GM12878 (cell line): Measurements from ENCODE around the gene TKFC.
A peak's percentile ranks its signal among the peaks of the same experiment; 100 is the strongest.

Source experiments
- EP300 ChIP-seq, 2 experiments: fragments of 150-350 bp in 1 of 2; IDR thresholded peaks; 2 replicates each; pipeline ENCODE4 v1.6.1; 2011 to 2012; ENCODE audit warnings: low read depth in 2 of 2, low read length in 2 of 2, borderline replicate concordance in 1 of 2, improper control_type of control experiment in 1 of 2, inconsistent platforms in 1 of 2; ENCODE audit not compliant: control insufficient read depth in 1 of 2
- EZH2 ChIP-seq: IDR thresholded peaks from 2 replicates; pipeline ENCODE4 v1.6.1; 2012; ENCODE audit warnings: low read depth, mild to moderate bottlenecking, control low read depth, inconsistent platforms, low read length, borderline replicate concordance; ENCODE audit not compliant: control insufficient read depth
- HDAC2 ChIP-seq: fragments of 200-600 bp; sonication (generic); IDR thresholded peaks from 2 replicates; pipeline ENCODE4 v1.6.1; 2017
- MXI1 ChIP-seq: fragments of 150-350 bp; IDR thresholded peaks from 2 replicates; pipeline ENCODE4 v1.6.1; 2011; ENCODE audit warnings: low read depth, mild to moderate bottlenecking, inconsistent platforms, low read length, improper control_type of control experiment
- NFXL1 ChIP-seq: fragments of 450-650 bp; IDR thresholded peaks from 2 replicates; pipeline ENCODE4 v1.6.1; 2017; ENCODE audit warnings: antibody characterized with exemption, mild to moderate bottlenecking, borderline replicate concordance
- TCF12 ChIP-seq: IDR thresholded peaks from 2 replicates; pipeline ENCODE4 v1.6.1; 2011; ENCODE audit warnings: low read depth, mild to moderate bottlenecking, low read length
- TF ChIP-seq, protein P1 (sequence below): IDR thresholded peaks from 2 replicates; pipeline ENCODE4 v1.6.1; 2012; ENCODE audit warnings: mild to moderate bottlenecking, low read depth, low read length

DNA sequence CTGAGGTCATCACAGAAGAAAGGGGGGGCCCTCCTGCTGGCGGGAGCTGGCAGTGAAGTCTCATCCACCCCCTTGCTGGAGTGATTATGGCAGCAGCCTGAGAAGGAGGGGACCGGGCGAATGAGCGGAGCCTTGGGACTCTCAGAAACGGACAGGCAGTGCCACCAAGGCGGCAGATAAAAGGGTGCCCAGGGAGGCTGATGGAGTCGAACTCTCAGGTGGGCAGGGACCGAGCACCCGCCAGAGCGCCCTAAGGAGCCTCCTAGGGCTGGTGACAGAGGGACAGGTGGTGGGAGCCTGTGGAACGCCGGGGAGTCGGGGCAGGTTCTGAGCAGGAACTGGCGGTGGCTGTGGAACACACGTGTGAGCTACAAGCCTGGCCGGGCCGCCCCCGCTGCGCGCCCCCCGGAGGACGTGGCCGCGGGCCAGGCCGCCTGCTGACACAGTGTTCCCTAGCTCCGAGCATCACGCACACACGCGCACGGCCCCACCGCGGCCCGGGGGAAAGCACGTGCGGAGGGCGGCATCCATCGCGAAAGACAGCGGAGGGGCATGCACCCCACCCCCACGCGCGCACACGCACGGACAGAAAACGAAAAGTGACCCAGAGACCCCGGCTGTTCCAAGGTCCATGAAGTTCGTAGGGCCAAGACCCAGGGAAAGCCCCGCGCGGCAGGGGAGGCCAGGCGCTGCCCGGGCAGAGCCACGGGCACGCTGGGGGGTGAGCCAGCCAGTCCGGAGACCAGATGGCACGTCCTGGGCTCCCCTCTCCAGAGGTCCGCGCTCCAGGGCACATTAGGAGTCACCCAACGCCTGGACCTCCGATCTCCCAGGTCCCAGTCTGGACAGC lies 38.9 kb upstream of the TKFC start:
- no peak for TF ChIP-seq EP300 (IDR thresholded peaks at IDR 0.05; ENCODE audit: borderline replicate concordance in 1 of 2, control insufficient read depth in 1 of 2, low read depth in 2 of 2, low read length in 2 of 2)
- no peak for TF ChIP-seq NFXL1
- TF ChIP-seq, protein P1, sequence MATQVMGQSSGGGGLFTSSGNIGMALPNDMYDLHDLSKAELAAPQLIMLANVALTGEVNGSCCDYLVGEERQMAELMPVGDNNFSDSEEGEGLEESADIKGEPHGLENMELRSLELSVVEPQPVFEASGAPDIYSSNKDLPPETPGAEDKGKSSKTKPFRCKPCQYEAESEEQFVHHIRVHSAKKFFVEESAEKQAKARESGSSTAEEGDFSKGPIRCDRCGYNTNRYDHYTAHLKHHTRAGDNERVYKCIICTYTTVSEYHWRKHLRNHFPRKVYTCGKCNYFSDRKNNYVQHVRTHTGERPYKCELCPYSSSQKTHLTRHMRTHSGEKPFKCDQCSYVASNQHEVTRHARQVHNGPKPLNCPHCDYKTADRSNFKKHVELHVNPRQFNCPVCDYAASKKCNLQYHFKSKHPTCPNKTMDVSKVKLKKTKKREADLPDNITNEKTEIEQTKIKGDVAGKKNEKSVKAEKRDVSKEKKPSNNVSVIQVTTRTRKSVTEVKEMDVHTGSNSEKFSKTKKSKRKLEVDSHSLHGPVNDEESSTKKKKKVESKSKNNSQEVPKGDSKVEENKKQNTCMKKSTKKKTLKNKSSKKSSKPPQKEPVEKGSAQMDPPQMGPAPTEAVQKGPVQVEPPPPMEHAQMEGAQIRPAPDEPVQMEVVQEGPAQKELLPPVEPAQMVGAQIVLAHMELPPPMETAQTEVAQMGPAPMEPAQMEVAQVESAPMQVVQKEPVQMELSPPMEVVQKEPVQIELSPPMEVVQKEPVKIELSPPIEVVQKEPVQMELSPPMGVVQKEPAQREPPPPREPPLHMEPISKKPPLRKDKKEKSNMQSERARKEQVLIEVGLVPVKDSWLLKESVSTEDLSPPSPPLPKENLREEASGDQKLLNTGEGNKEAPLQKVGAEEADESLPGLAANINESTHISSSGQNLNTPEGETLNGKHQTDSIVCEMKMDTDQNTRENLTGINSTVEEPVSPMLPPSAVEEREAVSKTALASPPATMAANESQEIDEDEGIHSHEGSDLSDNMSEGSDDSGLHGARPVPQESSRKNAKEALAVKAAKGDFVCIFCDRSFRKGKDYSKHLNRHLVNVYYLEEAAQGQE: no peak
- TF ChIP-seq TCF12: no peak
- no peak for TF ChIP-seq HDAC2
- TF ChIP-seq EZH2: no peak
- TF ChIP-seq MXI1: 0 out of 2 replicates have a peak, but pooled peaks have one; percentile 20
